NCI-H345 treated with DMSO at 0.1 percent for 48 hours (cell line): Measurements from ENCODE around the gene RPE.
A peak's percentile ranks its signal among the peaks of the same experiment; 100 is the strongest.

Experiments
- DNase-seq: peaks from one replicate; lab custom pipeline; 2025; ENCODE audit not compliant: unreplicated experiment; lab: John Stamatoyannopoulos, UW

Gene RPE

DNA sequence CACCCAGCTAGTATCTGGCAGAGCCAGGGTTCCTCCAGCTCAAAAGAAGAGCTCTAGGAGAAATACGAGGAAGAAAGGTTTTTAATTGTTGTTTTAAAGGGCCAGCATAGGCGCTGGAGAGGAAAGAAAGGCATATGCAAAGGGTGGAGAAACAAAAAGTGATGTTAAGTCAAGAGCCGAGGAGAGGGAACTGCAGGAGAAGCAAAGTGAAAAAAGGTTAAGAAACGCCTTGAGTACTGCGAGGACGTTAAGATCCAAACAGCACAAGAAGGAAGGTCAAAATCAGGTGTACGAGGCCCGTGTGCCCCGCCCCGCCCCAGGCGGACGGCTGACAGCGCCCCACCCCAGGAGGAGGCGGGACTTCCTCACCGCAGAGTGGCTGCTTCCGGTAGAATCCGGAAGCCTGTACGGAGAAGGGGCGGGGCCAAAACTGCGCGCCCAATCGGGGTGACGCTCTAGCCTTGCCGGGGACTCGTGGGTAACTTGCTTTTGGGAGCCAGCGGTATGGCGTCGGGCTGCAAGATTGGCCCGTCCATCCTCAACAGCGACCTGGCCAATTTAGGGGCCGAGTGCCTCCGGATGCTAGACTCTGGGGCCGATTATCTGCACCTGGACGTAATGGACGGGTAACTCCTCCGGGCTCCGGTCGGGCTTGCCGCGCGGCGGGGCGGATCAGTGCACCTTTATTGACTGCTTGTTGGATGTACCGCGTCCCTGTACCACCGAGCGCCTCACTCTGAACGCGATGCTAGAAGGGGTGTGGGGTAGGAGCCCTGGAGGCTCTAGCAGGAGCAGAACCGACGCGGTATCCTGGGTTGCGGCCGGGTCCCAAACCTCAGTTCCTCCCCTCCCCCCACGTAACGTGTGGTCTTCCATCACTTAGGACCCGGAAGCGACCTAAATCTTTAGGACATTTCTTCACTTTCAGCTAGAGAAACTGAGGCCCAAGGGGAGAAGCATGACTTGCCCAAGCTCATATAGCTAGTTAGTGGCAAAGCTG lies at the start of gene RPE:
RPE (plus strand) TSS at position 481 of the 1,000 bp plus-strand sequence; CDS start at position 505, 24 bp downstream.
- DNase-seq = peak; percentile 96

DNA sequence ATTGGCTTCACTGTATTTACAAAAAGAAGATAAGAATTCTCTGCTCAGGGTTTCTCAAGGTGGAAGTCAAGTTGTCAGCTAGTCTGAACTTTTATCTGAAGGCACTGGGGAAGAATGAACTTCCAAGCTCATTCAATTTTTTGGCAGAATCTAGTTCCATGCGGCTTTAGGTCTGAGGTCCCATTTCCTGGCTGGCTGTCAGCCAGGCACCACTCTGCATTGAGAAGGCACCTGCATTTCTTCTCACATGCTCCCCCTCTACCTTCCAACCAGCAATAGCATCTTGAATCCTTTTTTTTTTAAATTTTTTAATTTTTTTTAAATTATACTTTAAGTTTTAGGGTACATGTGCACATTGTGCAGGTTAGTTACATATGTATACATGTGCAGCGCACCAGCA lies 46.2 kb upstream of the RPE start:
- DNase-seq = no peak

DNA sequence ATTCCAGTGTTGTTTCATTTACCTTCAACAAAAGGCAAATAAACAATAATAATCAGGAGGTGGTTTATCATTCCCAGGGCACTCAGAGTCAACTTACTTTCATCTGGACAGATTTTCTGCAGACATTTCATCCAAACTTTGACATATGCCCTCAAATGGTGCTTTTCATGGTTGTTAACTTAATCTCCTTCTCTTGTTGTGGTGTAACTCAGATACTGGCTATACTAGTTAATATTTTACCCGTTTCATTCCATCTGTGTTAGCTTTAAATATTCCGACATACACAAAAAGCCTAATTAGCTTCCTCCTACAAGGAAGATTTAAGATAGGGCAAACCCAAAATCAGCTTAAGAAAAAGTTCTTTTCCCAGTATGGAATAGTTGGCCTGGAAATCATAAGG lies 44.4 kb upstream of the RPE start:
- no peak for DNase-seq

DNA sequence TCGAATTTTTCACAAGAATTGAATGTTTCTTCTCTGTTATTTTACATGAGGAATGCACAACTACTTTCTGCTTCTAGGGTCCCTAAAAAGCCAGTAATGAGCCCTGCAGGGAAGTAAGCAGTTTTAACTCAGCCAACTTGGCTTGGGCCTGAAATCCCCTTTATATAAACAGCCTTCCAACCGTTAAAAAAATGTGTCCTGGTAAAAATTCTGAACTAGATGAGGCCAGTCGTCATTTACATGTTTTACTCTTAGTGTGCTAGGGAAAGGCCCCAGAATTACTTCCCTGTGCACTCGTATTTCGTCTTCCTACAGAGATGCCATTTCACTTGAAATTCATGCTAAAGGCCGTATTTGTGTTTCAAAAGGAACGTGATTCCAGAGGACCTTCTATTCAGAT lies 42.4 kb upstream of the RPE start:
- DNase-seq = no peak

DNA sequence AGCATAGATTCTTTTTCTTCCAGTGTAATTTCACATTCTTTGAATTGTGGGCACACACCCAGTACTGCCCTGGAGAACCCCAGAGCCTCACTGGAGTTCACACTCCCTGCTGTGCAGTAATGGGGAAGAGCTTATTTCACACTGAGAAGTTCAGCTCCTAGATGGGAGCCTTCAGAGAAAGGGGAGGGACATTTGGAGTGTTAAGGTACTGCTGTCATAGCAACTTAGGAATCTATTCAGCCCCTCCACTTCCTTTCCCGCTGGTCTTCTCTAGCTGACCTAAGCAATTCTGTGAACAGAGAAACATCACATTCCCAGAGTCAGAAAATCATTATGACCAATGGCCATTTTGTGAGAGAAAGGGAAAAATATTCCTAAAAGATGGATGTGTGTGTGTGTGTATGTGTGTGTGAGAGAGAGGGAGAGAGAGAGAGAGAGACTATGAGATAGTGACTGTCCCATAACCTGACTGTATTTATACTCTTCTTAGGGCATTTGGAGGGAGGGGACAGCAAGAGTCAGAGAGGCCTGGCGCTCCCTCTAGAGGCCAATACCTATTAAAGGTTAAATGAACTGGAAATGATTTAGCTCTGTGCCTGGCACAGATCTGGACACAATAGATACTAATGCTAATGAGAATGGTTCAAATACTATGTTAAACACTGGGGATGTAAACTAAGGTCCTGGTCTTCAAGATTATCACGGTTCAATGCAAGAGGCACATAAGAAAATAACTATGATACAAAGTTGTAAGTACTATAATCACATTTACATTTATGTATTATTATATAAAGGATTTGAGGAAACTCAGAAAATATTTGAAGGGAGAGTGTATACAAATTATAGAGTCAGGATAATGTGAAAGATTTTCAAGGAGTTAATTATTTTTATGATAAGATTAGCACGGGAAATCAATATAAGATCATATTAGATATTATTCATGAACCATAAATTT lies 41.5 kb upstream of the RPE start:
- DNase-seq = peak; percentile 40

DNA sequence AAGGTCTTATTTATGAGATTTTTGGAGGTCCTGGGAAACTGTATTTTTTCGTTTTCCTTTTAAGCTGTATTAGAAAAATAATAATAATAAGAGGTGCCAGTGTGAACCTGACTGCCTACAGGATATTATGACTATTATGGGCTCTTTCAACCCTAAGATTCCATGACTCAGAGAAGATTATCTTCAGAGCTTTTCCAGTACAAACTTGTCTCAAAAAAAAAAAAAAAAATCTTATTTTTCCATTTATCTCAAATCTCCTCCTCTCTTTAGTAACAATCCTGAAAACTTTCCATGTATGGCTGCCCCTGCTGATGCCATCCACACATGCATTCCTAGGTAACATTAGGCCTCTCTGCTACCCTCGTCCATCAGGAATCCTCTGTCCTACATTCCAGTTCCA lies 36.7 kb upstream of the RPE start:
- no peak for DNase-seq

DNA sequence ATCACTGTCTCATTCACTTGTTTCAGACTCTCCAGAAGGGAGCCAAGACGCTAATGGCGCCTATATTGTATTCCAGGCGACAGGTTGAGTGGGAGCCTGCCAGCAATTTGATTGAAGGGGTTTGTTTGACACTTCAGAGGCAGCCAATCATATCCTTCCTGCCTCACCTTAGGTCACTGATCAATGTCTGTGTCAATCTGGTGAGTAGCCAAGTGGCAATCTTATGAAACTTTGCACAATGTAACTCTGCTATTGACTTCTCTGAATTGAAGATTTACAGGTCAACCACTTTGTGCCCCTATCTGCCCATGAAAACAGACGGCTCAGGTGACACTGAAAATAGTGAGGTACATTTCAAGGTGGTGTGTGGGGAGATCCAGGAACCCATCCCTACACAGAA lies 32.7 kb upstream of the RPE start:
- DNase-seq = no peak

DNA sequence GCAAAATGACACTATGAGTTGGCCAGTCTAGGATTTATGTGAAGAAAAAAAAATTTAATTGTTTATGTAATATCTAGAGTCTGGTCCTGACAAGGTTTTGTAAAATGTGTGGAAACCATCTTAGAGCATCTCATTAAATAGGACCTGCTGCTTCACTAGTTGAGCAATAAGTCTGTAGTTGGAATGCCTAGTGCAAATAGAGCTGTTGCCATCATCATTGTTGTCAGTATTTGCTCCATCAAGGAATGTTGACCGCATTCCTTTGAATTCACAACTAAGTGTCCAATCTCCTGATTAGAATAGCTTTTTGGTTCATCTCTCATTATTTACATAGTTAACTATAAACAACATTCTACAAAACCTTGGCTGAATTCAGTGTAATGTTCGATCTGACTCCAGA lies 32.2 kb upstream of the RPE start:
- DNase-seq = no peak

DNA sequence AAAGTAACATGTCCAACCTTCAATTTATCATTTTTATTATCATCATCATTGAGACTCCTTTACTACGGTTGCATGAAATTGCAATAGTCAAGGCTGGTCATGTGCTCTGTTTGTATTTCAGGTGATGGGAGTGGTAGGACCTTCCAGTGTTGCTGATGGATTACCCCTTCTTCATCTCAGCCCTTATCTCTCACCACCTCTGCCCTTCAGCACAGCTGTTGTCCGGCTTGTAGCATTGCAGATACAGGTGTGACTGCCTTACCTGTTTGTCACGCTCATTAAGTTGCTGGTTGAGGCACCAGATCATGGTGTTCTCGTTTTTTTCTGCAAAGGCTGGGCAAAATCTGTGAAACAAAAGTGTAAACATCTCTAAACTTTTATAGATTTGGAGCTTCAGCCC lies 31.7 kb upstream of the RPE start:
- DNase-seq = no peak

DNA sequence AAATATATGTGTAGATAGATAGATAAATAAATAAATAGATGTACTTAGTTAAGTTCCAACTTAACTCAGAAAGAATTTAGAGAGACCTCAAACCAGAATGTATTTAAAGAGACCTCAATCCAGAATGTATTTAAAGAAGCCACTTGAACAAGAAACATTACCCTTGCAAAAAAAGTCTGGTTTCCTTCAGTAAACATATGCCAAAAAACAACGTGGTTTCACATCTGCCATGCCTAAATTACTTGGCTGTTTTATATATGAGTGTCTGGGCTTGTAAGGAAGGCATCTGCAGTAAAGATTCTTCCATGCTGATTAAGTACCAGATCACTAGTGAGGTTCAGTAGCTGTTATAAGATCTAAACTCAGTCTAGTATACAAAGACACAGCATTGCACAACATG lies 29.1 kb upstream of the RPE start:
- no peak for DNase-seq

DNA sequence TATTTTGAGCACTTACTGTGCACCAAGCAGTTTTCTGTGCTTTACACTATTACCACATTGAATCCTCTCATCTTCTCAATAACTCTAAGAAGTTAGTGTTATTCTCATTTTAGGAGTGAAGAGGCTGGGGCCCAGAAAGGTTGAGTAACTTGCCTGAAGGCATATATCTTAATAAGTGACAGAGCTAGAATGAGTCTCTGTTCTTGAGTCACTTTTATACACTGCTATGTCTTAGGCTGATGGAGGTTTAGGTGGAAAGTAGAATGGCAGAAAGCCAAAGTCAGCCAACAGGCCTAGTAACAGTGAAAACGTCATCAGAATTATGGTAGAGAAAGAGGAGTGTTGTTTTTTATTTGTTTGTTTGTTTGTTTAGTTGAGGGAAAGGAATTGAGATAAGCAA lies 27.9 kb upstream of the RPE start:
- DNase-seq = no peak

DNA sequence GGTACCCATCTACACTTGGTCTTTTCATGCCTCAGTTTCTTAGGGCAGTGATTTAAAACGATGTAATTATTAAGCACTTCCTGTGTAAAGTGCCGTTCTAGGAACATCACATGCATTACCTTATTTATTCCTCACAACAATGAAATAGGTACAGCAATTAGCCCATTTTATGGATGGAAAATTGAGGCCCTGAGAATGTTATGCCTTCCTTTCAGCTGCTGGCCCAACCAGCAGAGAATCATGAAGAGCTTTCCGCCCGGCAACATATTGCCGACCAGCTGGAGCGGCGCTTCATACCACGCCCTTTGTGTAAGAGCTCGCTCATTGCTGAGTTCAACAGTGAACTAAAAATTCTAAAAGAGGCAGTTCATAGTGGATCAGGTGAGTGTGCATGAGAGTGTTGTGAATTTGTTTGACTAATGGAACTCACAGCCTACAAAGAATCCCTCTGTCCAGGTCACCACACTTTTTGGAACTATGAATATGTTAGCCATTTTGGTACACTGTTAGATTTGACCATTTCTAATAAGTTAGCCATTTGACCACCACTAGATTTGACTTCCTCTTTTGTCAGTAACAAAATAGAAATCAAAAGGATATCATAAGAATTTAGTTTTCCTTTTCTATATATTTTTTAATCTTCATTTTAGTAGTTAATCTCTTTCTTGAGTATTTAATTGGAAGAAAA lies 25.6 kb upstream of the RPE start:
- no peak for DNase-seq

DNA sequence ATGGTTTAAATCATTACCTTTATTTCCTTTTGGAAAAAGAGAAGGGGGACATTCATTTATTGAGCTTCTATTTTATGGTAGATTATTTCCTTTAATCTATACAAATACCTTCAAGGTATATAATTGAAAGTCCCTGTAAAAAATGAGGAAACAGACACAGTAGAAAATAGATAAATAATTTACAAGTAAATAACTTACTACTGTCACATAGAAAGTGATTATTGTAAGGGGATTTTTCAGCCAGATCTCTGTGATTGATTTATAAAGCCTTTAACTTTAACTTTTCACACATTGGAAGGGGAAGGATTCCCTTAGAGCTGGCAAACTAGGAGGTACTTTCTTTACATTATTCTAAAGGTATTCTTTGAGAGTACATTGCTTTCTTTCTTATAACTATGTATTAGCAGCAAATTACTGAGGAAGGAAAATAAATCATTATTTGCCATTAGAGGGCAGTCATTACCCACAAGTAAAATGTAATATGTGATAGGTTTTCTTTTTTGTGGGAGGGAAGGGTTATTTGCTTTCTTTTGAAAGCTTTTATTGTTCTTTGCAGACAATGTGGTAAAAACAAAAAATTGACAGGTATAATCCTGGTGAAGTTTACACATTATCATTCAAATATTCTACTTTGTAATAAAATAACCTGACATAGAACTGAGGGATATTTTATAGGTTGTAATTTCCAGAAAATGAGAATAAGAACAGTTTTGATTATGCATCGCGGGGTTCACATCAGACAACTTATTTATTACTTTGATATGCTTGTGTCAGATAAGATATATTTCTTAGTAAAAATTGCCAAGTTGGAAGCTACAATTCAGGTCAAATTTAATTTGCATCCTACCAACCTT lies 24.8 kb upstream of the RPE start:
- DNase-seq = no peak

DNA sequence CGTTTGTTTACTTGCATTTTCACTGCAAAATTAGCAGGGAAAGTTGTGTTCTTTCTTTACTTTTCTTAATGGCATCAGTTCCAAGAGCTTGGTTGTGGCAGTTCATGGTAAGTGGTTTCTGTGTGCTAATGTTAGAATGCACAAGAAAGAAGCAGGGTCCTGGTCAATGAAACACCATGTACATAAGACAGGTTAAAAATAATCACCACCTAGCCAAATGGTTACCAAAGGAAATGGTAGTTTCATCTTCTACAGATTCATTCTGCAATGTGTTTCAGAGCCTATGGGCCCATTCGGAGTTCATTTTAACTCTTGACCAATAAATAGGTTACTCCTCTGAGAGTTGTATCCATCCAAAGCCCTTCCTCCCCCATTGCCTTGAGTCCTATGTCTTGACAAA lies 18.1 kb upstream of the RPE start:
- DNase-seq = no peak

DNA sequence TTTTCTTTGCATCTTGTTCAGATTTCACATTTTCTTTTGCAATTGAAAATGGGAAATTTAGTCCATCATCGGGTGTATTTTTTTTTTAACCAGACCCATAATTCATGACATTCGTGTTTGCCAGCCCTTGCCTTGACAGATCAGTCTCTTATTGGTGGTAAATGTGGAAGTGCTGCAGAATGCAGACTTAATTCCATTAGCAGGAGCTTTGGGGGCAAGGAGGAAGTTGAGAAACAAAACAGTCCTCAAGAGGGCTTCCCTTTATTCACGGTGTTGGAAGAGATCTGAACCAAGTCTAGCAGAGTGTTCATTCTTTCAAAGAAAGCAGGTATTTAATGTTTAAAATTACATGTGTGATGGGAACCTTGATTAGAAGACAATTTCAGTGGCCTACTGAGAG lies 16.6 kb upstream of the RPE start:
- DNase-seq = no peak

DNA sequence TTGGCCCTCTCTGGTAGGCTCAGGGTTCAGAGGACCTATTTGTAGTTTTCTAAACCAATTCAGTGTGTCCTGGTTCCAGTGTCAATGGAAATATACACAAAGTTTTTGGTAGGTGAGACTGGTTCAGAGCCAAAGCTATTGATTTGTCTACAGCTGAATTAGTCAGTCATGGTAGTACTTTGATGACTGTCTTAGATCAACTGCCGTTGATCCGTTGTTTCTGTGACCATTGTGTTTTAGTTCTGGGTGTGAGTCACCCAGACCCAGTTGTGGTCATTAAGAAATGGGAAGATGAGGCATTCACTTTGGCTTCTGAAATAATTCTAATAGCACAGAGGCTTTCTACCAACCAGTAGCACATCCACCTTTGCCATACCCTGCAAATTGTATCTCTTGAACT lies 16.0 kb upstream of the RPE start:
- no peak for DNase-seq

DNA sequence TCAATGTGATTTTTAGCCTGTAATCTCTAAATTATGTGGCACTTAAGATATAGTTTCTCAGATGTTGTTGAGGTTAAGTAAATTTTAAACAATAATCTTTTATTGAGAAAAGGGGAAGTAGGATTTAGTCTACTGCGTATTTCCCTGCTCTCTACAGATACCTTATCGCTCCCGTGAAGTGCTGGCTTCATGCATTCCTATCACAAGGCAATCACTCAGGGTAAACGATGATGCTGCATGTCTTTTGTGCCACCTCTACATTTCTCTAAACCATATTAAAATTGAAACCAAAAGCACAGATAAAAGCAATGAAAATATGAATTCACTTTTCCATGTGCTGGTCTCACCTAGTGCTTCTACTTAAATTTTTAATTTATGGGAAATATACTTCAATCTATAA lies 14.4 kb upstream of the RPE start:
- DNase-seq = no peak

DNA sequence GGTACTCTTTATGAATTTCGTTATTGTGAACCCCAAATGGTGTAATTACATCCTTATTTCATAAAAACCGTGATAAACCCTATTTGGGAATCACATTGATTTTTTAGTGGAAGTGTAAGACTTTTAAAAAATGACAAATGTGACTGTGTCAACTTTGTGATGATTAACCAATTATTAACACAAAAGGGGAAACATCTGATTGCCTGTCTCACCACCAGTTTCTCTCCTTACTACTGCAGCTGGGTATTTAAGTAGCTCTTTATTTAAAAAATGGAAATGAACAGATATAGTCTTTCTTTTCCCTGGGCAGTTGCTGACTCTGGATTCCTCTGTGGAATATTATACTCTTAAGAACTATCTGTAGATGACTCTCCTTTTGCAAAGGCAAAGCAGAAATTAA lies 11.6 kb upstream of the RPE start:
- no peak for DNase-seq

DNA sequence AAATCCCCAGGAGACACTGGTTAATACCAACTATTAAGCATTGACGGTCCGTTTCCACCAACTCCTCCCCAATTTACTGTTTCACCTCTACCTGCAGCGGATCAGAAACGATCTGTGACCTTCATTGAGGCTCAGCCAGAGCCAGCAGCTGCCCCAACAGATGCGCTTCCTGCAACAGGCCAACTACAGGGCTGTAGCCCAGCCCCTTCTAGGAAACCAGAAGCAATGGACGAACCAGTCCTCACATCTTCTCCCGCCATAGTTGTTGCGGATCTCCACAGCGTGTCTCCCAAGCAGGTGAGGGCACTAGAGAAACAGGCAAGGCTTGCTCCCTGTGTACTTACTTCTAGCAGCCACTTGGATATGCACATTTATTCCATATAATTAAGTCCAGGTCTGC lies 8.5 kb upstream of the RPE start:
- DNase-seq = no peak

DNA sequence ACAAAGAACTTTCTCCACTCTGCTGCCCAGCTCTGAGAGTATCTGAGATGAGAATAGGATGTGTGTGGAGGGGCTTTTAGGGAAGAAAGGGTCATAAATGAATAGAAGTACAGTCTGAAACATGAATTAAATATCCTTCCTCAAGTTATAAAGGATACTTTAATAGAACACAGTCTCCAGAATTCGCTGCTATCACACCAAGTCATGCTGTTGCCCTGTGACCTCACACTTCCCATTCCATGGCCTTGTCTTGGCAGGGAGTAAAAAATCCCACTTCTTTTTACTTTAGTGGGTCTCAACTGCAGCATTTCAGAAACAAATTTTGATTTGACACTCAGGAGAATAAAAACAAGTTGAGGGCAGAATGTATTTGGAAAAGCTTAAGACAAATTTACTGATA lies 3.8 kb upstream of the RPE start:
- no peak for DNase-seq
